Measurements from ENCODE around the gene NR5A1.
A peak's percentile ranks its signal among the peaks of the same experiment; 100 is the strongest.

The NR5A1 gene

GRCh38 chr9:124530246-124530645 is 23.0 kb upstream of the NR5A1 start:
- DNase-seq (ENCODE audit: low read depth in 1 of 2, low spot score in 1 of 2) = no peak
- in situ Hi-C loops (cut with HindIII; ENCODE audit: low pct_unique_long_range_greater_than_20kb, low sequenced_read_pairs) = no loop called here
- no peak for TF ChIP-seq JUND (IDR thresholded peaks at IDR 0.05; ENCODE audit: low read depth)

DNA sequence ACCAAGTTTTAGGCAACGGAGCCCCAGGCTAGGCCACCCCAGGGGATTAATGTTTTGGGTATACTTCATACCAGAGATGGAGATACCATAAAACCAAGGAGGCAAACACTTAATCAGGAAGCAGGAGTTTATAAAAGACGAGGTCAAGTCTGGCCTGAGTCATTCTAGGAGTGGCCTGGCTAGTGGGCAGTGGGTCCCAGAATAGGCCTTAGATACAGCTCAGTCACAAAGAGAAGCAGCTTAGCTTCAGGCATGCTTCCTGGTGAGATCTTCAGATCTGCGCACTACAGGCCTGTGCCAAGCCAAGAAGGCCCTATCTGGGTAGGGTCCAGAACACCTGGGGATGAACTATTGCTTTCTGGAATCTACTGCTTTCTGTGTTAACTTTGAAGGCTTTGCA is 20.6 kb upstream of the NR5A1 start:
- in situ Hi-C loops (cut with HindIII; ENCODE audit: low pct_unique_long_range_greater_than_20kb, low sequenced_read_pairs) = no loop called here
- no peak for TF ChIP-seq JUND (IDR thresholded peaks at IDR 0.05; ENCODE audit: low read depth)
- DNase-seq (ENCODE audit: low read depth in 1 of 2, low spot score in 1 of 2) = no peak

DNA sequence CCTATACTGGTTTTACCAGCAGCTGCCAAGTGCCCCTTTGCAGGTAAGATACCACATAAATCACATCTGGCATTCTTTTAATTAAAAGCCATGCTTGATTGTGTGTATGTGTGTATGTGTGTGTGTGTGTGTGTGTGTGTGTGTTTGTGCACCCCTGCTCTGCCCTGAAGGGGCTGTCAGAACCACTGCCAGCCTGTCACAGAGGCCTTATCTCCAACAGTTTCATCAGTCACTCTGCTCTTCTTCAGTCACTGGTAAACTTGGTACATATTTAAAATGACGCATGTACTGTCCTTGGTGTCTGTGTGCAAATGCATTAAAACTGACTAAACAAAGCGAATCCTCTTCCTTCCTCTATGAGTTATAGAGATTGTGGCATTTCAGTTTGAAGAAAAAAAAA is 19.0 kb upstream of the NR5A1 start:
- in situ Hi-C loops (cut with HindIII; ENCODE audit: low pct_unique_long_range_greater_than_20kb, low sequenced_read_pairs) = no loop called here
- DNase-seq (ENCODE audit: low read depth in 1 of 2, low spot score in 1 of 2) = no peak
- TF ChIP-seq JUND (IDR thresholded peaks at IDR 0.05; ENCODE audit: low read depth) = no peak

DNA sequence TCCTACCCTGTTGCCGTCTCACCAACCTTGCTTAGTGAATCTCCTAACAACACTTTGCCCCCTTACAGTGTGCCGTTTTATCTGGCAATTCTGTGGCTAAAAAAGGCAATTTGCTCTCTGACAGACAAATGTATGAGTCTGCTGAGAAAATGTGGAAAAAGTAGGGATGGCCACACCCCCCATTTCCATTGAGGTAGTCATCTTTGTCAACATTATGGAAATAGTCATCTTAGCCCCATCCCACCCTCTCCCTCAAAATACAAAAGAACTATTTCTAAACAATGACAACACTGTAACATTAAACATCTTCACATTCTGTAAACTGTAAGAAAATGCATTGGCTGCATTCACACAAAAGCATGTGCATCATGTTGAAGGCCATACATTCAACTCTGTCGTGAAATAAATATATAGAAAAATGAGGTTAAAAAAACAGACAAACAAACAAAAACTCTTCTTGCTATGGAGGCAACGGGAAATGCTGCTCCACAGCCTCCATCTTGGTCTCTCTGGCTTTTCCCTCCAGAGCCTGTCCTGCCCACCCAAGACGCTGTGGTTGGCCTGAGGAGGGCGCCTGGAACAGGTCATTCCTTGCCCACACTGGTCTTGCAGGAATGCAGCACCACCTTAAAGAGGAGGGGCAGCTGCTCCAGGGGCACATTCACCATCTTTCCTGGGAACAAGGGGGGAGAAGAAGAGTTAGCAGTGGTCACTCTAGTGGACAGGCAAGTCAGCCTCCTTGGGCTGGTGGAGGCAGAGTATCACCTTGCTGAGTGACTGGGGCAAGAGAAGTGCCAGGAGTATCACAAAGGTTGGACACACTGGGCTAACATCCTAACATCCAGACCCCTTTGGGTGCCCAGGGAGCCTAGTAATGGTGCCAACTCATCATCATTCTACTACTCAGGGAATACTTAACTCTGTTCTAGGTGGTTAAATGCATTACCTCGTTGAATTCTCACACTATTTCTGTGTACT is 15.2 kb upstream of the NR5A1 start:
- TF ChIP-seq JUND (IDR thresholded peaks at IDR 0.05; ENCODE audit: low read depth) = no peak

GRCh38 chr9:124521142-124521541 is 13.9 kb upstream of the NR5A1 start:
- no peak for TF ChIP-seq JUND (IDR thresholded peaks at IDR 0.05; ENCODE audit: low read depth)
- in situ Hi-C loops (cut with HindIII; ENCODE audit: low pct_unique_long_range_greater_than_20kb, low sequenced_read_pairs) = no loop called here
- DNase-seq (ENCODE audit: low read depth in 1 of 2, low spot score in 1 of 2) = no peak

More for the DNA sequence above, 15.2 kb upstream of the NR5A1 start:
- peak in 1 of 2 experiments; percentile 28 for DNase-seq (ENCODE audit: low read depth in 1 of 2, low spot score in 1 of 2)
- in situ Hi-C loops (cut with HindIII; ENCODE audit: low pct_unique_long_range_greater_than_20kb, low sequenced_read_pairs) = no loop called here

DNA sequence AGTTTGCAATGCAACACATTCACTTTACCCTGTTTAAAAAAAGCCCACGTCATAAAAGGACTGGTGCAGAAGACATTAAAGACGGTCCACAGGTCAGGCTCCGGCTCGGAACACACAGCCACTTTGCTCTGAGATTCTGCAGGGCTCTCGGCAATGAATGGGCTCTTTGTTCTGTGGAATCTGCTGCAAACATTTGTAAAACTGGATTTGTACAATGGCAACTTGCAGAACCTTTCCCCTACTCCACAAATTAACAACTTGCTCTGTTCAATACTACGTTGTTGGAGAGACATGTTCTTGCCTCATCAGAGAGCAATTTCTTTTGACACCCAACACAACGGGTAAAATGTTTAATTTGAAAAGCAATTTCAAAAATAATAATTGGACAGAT is 13.0 kb upstream of the NR5A1 start:
- no peak for DNase-seq (ENCODE audit: low read depth in 1 of 2, low spot score in 1 of 2)
- in situ Hi-C loops (cut with HindIII; ENCODE audit: low pct_unique_long_range_greater_than_20kb, low sequenced_read_pairs) = no loop called here
- TF ChIP-seq JUND (IDR thresholded peaks at IDR 0.05; ENCODE audit: low read depth) = no peak

DNA sequence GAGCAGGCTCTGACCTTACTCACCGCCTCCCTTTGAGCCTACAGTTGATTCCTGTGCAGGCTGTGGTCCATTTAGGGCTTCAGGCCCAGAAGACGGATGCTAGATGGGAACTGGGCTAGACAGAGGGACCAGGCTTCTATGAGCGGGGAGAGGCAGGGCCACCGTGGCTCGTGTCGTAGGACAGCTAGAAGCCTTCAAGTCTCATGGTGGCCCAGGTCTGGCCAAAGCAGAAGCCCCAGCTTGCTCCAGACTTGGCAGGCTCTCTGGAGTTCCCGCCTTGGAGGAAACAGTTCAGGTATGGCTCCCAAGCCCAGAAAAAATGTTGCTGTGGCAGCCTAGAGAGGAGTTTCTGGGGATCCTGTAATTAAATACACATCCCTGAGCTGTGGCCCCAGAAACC is 10.9 kb upstream of the NR5A1 start:
- in situ Hi-C loops (cut with HindIII; ENCODE audit: low pct_unique_long_range_greater_than_20kb, low sequenced_read_pairs) = no loop called here
- TF ChIP-seq JUND (IDR thresholded peaks at IDR 0.05; ENCODE audit: low read depth) = no peak
- DNase-seq (ENCODE audit: low read depth in 1 of 2, low spot score in 1 of 2) = no peak

- in situ Hi-C loops (cut with HindIII; ENCODE audit: low pct_unique_long_range_greater_than_20kb, low sequenced_read_pairs) = no loop called here
- TF ChIP-seq JUND (IDR thresholded peaks at IDR 0.05; ENCODE audit: low read depth) = no peak
- no peak for DNase-seq (ENCODE audit: low read depth in 1 of 2, low spot score in 1 of 2)
Observed at GRCh38 chr9:124517600-124517999, 10.4 kb upstream of the NR5A1 start.

- TF ChIP-seq JUND (IDR thresholded peaks at IDR 0.05; ENCODE audit: low read depth) = no peak
- in situ Hi-C loops (cut with HindIII; ENCODE audit: low pct_unique_long_range_greater_than_20kb, low sequenced_read_pairs) = no loop called here
- peak in 1 of 2 experiments; percentile 28 for DNase-seq (ENCODE audit: low read depth in 1 of 2, low spot score in 1 of 2)
Observed at GRCh38 chr9:124514874-124515273, 7.7 kb upstream of the NR5A1 start.

DNA sequence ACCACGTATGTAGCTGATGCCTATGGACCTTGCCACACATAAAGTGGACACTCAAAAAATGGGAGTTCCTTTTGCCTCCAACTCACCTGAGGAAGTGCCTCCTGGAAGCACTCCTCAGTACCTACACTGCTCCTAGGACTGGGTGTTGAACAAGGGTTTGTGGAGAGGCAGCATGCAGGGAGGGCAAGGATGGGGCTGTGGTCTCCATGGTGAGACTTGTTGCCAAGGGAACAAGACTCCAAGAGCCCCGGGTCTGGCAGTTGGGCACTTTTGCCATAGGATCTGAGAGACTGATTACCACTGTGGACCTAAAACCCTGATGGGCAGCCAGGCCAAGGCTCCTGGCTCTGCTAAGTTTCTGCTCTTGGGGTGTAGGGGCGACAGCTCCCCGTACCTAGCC is 6.9 kb upstream of the NR5A1 start:
- no peak for DNase-seq (ENCODE audit: low read depth in 1 of 2, low spot score in 1 of 2)
- in situ Hi-C loops (cut with HindIII; ENCODE audit: low pct_unique_long_range_greater_than_20kb, low sequenced_read_pairs) = no loop called here
- TF ChIP-seq JUND (IDR thresholded peaks at IDR 0.05; ENCODE audit: low read depth) = no peak

DNA sequence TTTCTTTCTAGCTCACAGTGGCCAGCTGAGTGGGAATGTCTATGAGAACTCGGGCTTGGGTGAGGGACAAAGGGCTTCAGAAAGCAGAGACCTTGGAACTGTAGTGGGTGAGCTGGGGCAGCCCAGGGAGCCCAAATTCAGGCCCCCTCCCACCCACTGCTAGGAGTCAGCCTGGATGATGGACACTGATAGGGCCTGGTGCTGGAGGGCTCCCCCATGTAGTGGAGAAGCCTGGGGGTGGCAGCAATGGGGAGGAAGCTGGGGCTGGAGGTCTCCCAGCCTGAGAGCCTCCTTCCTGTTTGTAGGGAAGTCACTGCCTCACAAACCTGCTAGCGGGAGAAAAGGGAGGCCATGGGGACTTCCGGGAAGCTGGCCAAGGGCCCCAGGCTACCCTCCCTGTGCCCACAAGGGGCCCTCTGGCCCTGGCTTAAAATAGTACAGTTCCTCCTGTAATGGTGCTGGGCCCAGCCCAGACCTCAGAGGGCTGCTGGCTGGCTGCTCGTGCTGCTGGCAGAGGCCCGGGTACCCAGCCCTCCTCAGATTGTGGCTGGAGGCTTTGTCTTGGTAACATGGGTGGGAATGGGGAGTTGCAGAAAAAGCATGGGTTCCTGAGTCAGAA is 6.3 kb upstream of the NR5A1 start:
- in situ Hi-C loops (cut with HindIII; ENCODE audit: low pct_unique_long_range_greater_than_20kb, low sequenced_read_pairs) = no loop called here
- TF ChIP-seq JUND (IDR thresholded peaks at IDR 0.05; ENCODE audit: low read depth) = no peak
- DNase-seq (ENCODE audit: low read depth in 1 of 2, low spot score in 1 of 2) = no peak

GRCh38 chr9:124512806-124513204 is 5.6 kb upstream of the NR5A1 start:
- TF ChIP-seq JUND (IDR thresholded peaks at IDR 0.05; ENCODE audit: low read depth) = no peak
- DNase-seq (ENCODE audit: low read depth in 1 of 2, low spot score in 1 of 2) = no peak
- in situ Hi-C loops (cut with HindIII; ENCODE audit: low pct_unique_long_range_greater_than_20kb, low sequenced_read_pairs) = no loop called here

Measured in T47D (cell line).